Stimulated activated naive CD8-positive, alpha-beta T cell treated with anti-CD3 and anti-CD28 coated beads, Interleukin-15, amount 100 ng/mL, for 72 hours (primary cell): ENCODE data around the gene GSTM4.
"Not testable (repeated sequence)": the region's sequence is repeated elsewhere in the genome, so short reads cannot be mapped to it uniquely, and the experiment has no call there.

Source experiments
- ATAC-seq: fragments of 150-1000 bp; cut with Tn5 transposase; 2 replicates; pipeline ENCODE4 v1.10.0; 2021; ENCODE audit warnings: mild to moderate bottlenecking, moderate library complexity
- DNase-seq, 2 donors: peaks; one replicate each; pipeline ENCODE4 v3.0.0; 2021 to 2022
- H3K27ac Mint-ChIP-seq, 2 donors: one replicate each; pipeline ENCODE4 v1.8.0; 2022; ENCODE audit warnings: mild to moderate bottlenecking in 2 of 2, mixed read lengths in 2 of 2, moderate library complexity in 2 of 2
- H3K27me3 Mint-ChIP-seq: one replicate; pipeline ENCODE4 v1.8.0; 2022; ENCODE audit warnings: mixed read lengths
- H3K4me1 Mint-ChIP-seq: one replicate; pipeline ENCODE4 v1.8.0; 2022; ENCODE audit warnings: mild to moderate bottlenecking, mixed read lengths
- H3K4me3 Mint-ChIP-seq, 2 donors: one replicate each; pipeline ENCODE4 v1.8.0; 2022; ENCODE audit warnings: mild to moderate bottlenecking in 2 of 2, mixed read lengths in 2 of 2, moderate library complexity in 1 of 2
- H3K9me3 Mint-ChIP-seq, 2 donors: one replicate each; pipeline ENCODE4 v1.8.0; 2022; ENCODE audit warnings: mixed read lengths in 2 of 2

Gene GSTM4

GRCh38 chr1:109689844-109690405, 34.0 kb downstream of the GSTM4 start:
- H3K27me3 Mint-ChIP-seq: no peaks in the 10 kb centered on the region
- no peaks in the 10 kb centered on the region for H3K4me1 Mint-ChIP-seq
- no peak overlapping the region for H3K4me3 Mint-ChIP-seq
- ATAC-seq: no peak
- no peaks in the 10 kb centered on the region for H3K9me3 Mint-ChIP-seq
- H3K27ac Mint-ChIP-seq: no peak overlapping the region
- DNase-seq: no peak

DNA sequence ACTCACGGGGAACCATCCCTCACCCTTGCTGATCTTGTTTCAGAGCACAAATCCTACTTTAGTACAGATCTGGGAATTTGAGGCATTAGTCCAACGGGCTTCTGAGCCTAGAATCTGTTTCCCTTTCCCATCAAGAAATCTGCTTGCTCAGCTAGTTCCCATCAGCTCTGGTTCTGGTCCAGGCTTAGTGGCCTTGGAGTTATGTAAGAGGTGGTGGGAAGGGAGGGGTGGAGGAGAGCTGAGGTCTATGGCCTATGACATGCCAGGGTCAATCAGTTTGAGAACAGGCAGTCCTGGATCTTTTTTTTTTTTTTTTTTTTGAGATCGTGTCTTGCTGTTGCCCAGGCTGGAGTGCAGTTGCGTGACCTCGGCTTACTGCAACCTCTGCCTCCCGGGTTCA, 35.9 kb downstream of the GSTM4 start:
- no peak for DNase-seq

DNA sequence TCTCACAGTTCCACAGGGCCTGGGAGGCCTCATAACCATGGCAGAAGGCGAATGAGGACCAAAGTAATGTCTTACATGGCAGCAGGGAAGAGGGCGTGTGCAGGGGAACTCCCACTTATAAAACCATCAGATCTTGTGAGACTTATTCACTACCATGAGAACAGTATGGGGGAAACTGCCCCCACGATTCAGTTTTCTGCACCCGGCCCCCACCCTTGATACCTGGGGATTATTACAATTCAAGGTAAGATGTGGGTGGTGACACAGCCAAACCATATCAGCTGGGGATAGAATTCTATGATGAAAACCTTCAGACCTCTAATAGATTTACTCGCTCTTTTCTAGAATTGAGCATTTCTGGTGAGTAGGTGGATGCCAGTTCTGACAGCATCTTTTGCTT, 38.5 kb downstream of the GSTM4 start:
- ATAC-seq, H3K4me3 Mint-ChIP-seq, H3K27ac Mint-ChIP-seq, DNase-seq, H3K4me1 Mint-ChIP-seq, H3K27me3 Mint-ChIP-seq, H3K9me3 Mint-ChIP-seq: not testable (repeated sequence)

More for the DNA sequence above, 35.9 kb downstream of the GSTM4 start:
- no peak for ATAC-seq
- Mint-ChIP-seq H3K27me3 (no peaks in the 10 kb centered on the region), H3K4me1 (no peaks in the 10 kb centered on the region), H3K9me3 (no peaks in the 10 kb centered on the region), H3K27ac (no peak overlapping the region), H3K4me3 (no peak overlapping the region)

DNA sequence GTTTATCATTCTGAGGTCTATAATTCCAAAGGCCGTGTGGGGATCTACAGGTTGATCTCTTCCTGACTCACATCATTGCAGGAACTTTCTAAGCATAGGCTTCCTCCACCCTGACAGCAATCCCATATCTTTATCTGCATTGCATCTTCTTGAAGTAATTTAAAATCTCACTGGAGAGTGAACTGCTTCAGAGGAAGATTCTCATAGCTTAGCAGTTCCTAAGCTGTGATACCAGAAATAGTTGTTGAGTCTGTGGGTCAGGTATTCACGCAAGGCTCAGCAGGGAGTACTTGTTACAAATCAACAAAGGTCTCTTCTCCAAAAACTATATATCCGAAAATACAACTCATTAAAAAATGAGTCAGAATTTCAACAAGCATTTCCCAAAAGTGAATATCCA, 39.2 kb downstream of the GSTM4 start:
- not testable (repeated sequence) for H3K9me3 Mint-ChIP-seq, H3K27ac Mint-ChIP-seq, H3K27me3 Mint-ChIP-seq, ATAC-seq, DNase-seq, H3K4me3 Mint-ChIP-seq, H3K4me1 Mint-ChIP-seq

DNA sequence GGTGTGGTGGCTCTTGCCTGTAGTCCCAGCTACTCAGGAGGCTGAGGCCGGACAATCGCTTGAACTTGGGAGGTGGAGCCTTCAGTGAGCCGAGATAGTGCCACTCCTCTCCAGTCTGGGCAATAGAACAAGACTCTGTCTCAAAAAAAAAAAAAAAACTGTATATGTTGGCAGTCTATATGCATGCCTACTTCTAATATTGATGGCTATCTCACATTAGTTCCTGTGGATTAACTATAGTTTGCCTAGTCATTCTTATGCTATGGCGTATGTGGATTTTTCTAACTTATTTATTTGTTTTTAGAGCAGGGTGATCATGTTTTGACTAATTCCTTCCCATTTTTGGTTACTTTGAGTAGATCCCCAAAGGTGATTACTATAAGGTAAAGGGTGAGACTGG, 41.2 kb downstream of the GSTM4 start:
- H3K4me1 Mint-ChIP-seq: no peaks in the 10 kb centered on the region

DNA sequence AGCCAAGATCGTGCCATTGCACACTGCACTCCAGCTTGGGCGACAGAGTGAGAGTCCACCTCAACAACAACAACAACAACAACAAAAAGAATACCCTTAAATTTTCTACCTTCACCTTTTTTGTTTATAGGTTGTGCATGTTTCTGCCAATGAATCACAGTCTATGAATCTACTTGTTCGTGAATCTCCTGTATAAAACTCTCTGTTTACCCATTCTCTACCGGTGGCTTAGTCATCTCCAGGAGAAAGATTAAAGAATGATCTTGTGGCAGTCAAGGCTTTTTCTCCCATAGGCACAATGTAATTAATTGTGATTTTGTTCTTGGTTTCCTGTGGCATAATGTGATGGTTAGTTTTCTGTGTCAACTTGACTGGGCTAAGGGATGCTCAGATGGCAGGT, 42.0 kb downstream of the GSTM4 start:
- not testable (repeated sequence) for H3K4me3 Mint-ChIP-seq, H3K9me3 Mint-ChIP-seq, ATAC-seq, DNase-seq, H3K4me1 Mint-ChIP-seq, H3K27ac Mint-ChIP-seq, H3K27me3 Mint-ChIP-seq

More for the DNA sequence above, 41.2 kb downstream of the GSTM4 start:
- no peak for DNase-seq
- Mint-ChIP-seq H3K9me3 (no peaks in the 10 kb centered on the region), H3K27ac (no peak overlapping the region), H3K4me3 (no peak overlapping the region), H3K27me3 (no peaks in the 10 kb centered on the region)
- ATAC-seq: no peak

DNA sequence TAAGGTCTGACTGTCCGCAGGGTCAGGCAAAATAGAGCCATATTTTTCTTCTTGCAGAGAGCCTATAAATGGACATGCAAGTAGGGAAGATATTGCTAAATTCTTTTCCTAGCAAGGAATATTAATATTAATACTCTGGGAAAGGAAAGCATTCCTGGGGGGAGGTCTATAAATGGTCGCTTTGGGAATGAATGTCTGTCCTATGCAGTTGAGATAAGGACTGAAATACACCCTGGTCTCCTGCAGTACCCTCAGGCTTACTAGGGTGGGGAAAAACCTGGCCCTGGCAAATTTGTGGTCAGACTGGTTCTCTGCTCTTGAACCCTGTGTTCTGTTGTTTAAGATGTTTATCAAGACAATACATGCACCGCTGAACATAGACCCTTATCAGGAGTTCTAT, 47.0 kb downstream of the GSTM4 start:
- ATAC-seq, DNase-seq, H3K27ac Mint-ChIP-seq, H3K4me3 Mint-ChIP-seq, H3K27me3 Mint-ChIP-seq, H3K4me1 Mint-ChIP-seq: not testable (repeated sequence)
- H3K9me3 Mint-ChIP-seq: peaks cover 0 to 14% of the 10 kb centered on the region in 2 donors

- H3K4me1 Mint-ChIP-seq: no peaks in the 10 kb centered on the region
- DNase-seq (no peak), ATAC-seq (no peak)
- H3K4me3 Mint-ChIP-seq: no peak overlapping the region
- no peak overlapping the region for H3K27ac Mint-ChIP-seq
- H3K9me3 Mint-ChIP-seq: peaks cover 3 to 24% of the 10 kb centered on the region in 2 donors
- no peaks in the 10 kb centered on the region for H3K27me3 Mint-ChIP-seq
Observed at GRCh38 chr1:109704173-109704572, 48.3 kb downstream of the GSTM4 start.

GRCh38 chr1:109705411-109705810, 49.5 kb downstream of the GSTM4 start:
- no peak overlapping the region for H3K27ac Mint-ChIP-seq
- H3K4me1 Mint-ChIP-seq: no peaks in the 10 kb centered on the region
- peaks cover 3 to 30% of the 10 kb centered on the region in 2 donors for H3K9me3 Mint-ChIP-seq
- DNase-seq: no peak
- H3K4me3 Mint-ChIP-seq: no peak overlapping the region
- H3K27me3 Mint-ChIP-seq: no peaks in the 10 kb centered on the region
- no peak for ATAC-seq

DNA sequence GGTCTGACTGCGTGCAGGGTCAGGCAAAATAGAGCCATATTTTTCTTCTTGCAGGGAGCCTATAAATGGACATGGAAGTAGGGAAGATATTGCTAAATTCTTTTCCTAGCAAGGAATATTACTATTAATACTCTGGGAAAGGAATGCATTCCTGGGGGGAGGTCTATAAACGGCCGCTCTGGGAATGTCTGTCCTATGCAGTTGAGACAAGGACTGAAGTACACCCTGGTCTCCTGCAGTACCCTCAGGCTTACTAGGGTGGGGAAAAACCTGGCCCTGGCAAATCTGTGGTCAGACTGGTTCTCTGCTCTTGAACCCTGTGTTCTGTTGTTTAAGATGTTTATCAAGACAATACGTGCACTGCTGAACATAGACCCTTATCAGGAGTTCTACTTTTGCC, 53.0 kb downstream of the GSTM4 start:
- not testable (repeated sequence) for H3K4me3 Mint-ChIP-seq, H3K27ac Mint-ChIP-seq, ATAC-seq, H3K4me1 Mint-ChIP-seq, DNase-seq
- Mint-ChIP-seq H3K27me3 (peaks cover 17% of the 10 kb centered on the region), H3K9me3 (peaks cover 3 to 22% of the 10 kb centered on the region in 2 donors)

DNA sequence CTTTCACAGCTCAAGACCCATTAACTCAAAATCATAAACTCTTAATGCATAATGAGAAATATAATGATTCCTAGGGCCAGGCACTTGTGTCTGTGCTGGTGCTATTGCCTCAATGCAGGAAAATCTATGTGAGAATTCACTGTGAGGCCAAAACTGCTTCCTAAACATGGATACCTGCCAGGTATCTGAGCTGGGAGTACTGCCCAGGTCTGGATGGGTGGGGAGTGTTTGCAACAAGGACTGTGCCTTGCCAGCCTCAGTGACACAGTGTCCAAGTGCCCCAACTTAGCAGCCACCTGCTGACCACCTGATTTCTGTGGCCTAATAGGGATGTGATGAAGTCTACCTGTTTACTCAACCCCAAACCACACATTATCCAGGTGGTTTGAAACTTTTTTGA, 53.9 kb downstream of the GSTM4 start:
- not testable (repeated sequence) for ATAC-seq, H3K4me3 Mint-ChIP-seq, H3K4me1 Mint-ChIP-seq, DNase-seq, H3K27ac Mint-ChIP-seq
- Mint-ChIP-seq H3K9me3 (peaks cover 3 to 17% of the 10 kb centered on the region in 2 donors), H3K27me3 (peaks cover 26% of the 10 kb centered on the region)
